ENCODE measurements around the gene HSD17B12. TPM values are rescaled to one million over a fixed set of nuclear protein-coding genes. Genes with fewer than 3 reads are reported as not detected.

HSD17B12 gene
- total RNA-seq, 2 experiments from 2014 or later = 70.9 to 138 TPM

DNA sequence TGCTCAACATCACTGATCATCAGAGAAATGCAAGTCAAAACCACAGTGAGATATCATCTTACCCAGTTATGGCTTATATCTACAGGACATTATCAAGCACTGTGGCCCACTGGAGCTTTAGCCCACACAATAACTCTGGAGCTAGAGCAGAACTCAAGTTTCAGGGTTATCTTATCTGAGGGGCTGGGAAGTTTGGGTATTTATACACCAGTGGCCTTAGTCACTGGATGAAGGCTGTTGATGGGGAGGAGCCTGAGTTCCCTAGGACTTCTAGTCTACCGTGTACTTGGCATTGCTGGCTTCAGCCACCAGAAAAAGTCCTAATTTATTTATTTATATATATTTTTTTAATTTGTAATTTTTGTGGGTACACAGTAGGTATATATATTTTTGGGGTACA lies 19.3 kb downstream of the HSD17B12 start:
- H4K20me1 ChIP-seq (ENCODE audit: insufficient read depth, low read length) = no peaks in the 10 kb centered on the region

GRCh38 chr11:43706631-43707030 lies 26.1 kb downstream of the HSD17B12 start:
- ChIA-PET CTCF (ENCODE audit: unreplicated experiment) (no interaction called here), POLR2A (interaction anchor here (0.6 kb wide), 1 partner anchor 334 kb away, joined by 3 read pairs; no protein-coding TSS in a partner anchor)
- Histone ChIP-seq H3K79me2 (ENCODE audit: insufficient read depth, low read depth, low read length) (peaks cover 85% of the 10 kb centered on the region), H3K4me1 (ENCODE audit: insufficient read depth, low read length, poor library complexity, severe bottlenecking) (no peaks in the 10 kb centered on the region), H3K9me2 (ENCODE audit: insufficient read depth, low read length) (no peaks in the 10 kb centered on the region), H4K20me1 (ENCODE audit: insufficient read depth, low read length) (peaks cover 5% of the 10 kb centered on the region; the same call in 1 of the 2 replicates), H3K27ac (ENCODE audit: low read depth, low read length, poor library complexity, severe bottlenecking) (no peak overlapping the region), H3K36me3 (ENCODE audit: insufficient read depth, low read length) (peaks cover 55% of the 10 kb centered on the region), H2AFZ (ENCODE audit: low read length) (no peak overlapping the region), H3K4me3 (ENCODE audit: low read depth, low read length, poor library complexity, severe bottlenecking) (no peak overlapping the region), H3K9me3 (ENCODE audit: low read length) (peaks cover 13% of the 10 kb centered on the region; the same call in 1 of the 2 replicates), H3K4me2 (ENCODE audit: low read length) (no peak overlapping the region)
- TF ChIP-seq EZH2phosphoT487 (IDR thresholded peaks at IDR 0.05; ENCODE audit: borderline replicate concordance, low read depth, low read length) = no peak
- TF ChIP-seq, protein P1, sequence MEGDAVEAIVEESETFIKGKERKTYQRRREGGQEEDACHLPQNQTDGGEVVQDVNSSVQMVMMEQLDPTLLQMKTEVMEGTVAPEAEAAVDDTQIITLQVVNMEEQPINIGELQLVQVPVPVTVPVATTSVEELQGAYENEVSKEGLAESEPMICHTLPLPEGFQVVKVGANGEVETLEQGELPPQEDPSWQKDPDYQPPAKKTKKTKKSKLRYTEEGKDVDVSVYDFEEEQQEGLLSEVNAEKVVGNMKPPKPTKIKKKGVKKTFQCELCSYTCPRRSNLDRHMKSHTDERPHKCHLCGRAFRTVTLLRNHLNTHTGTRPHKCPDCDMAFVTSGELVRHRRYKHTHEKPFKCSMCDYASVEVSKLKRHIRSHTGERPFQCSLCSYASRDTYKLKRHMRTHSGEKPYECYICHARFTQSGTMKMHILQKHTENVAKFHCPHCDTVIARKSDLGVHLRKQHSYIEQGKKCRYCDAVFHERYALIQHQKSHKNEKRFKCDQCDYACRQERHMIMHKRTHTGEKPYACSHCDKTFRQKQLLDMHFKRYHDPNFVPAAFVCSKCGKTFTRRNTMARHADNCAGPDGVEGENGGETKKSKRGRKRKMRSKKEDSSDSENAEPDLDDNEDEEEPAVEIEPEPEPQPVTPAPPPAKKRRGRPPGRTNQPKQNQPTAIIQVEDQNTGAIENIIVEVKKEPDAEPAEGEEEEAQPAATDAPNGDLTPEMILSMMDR (conservative IDR thresholded peaks at IDR 0.05; ENCODE audit: low read length) = no peak
- DNase-seq (ENCODE audit: low spot score) = no peak
- intact Hi-C loops (cut with micrococcal nuclease; ENCODE audit: unreplicated experiment) = no loop called here
- BruUV-seq (replicated peaks) = no TSS peak

More for the DNA sequence above, 19.3 kb downstream of the HSD17B12 start:
- DNase-seq (ENCODE audit: low spot score) = no peak
- Histone ChIP-seq H3K9me2 (ENCODE audit: insufficient read depth, low read length) (no peaks in the 10 kb centered on the region), H3K9me3 (ENCODE audit: low read length) (peaks cover 34% of the 10 kb centered on the region), H3K27ac (ENCODE audit: low read depth, low read length, poor library complexity, severe bottlenecking) (no peak overlapping the region), H2AFZ (ENCODE audit: low read length) (no peak overlapping the region), H3K4me2 (ENCODE audit: low read length) (no peak overlapping the region), H3K79me2 (ENCODE audit: insufficient read depth, low read depth, low read length) (peaks cover 99% of the 10 kb centered on the region), H3K4me3 (ENCODE audit: low read depth, low read length, poor library complexity, severe bottlenecking) (no peak overlapping the region), H3K4me1 (ENCODE audit: insufficient read depth, low read length, poor library complexity, severe bottlenecking) (peaks cover 33% of the 10 kb centered on the region), H3K36me3 (ENCODE audit: insufficient read depth, low read length) (peaks cover 77% of the 10 kb centered on the region)
- CTCF ChIA-PET (ENCODE audit: unreplicated experiment) = no interaction called here
- intact Hi-C loops (cut with micrococcal nuclease; ENCODE audit: unreplicated experiment) = loop anchor here (5.0 kb wide), 1 partner anchor 87 kb away; no protein-coding TSS in a partner anchor
- TF ChIP-seq EZH2phosphoT487 (IDR thresholded peaks at IDR 0.05; ENCODE audit: borderline replicate concordance, low read depth, low read length) = no peak
- TF ChIP-seq, protein P1 (conservative IDR thresholded peaks at IDR 0.05; ENCODE audit: low read length) = no peak
- POLR2A ChIA-PET = interaction anchor here (0.6 to 1.0 kb wide), 2 partner anchors 37 to 67 kb away, joined by 3 read pairs; no protein-coding TSS in a partner anchor
- no TSS peak for BruUV-seq (replicated peaks)

GRCh38 chr11:43708776-43709175 lies 28.2 kb downstream of the HSD17B12 start:
- Histone ChIP-seq H4K20me1 (ENCODE audit: insufficient read depth, low read length) (peaks cover 5% of the 10 kb centered on the region; the same call in 1 of the 2 replicates), H3K4me2 (ENCODE audit: low read length) (no peak overlapping the region), H3K9me3 (ENCODE audit: low read length) (no peaks in the 10 kb centered on the region; the same call in 1 of the 2 replicates), H3K9me2 (ENCODE audit: insufficient read depth, low read length) (no peaks in the 10 kb centered on the region), H3K79me2 (ENCODE audit: insufficient read depth, low read depth, low read length) (peaks cover 75% of the 10 kb centered on the region), H3K4me3 (ENCODE audit: low read depth, low read length, poor library complexity, severe bottlenecking) (no peak overlapping the region), H2AFZ (ENCODE audit: low read length) (no peak overlapping the region), H3K36me3 (ENCODE audit: insufficient read depth, low read length) (peaks cover 51% of the 10 kb centered on the region), H3K27ac (ENCODE audit: low read depth, low read length, poor library complexity, severe bottlenecking) (no peak overlapping the region), H3K4me1 (ENCODE audit: insufficient read depth, low read length, poor library complexity, severe bottlenecking) (no peaks in the 10 kb centered on the region)
- no peak for TF ChIP-seq EZH2phosphoT487 (IDR thresholded peaks at IDR 0.05; ENCODE audit: borderline replicate concordance, low read depth, low read length)
- TF ChIP-seq, protein P1 (conservative IDR thresholded peaks at IDR 0.05; ENCODE audit: low read length) = peak; percentile 76
- peak; percentile 36 for DNase-seq (ENCODE audit: low spot score)
- ChIA-PET CTCF (ENCODE audit: unreplicated experiment) (no interaction called here), POLR2A (interaction anchor here (0.8 kb wide), 1 partner anchor 135 kb away, joined by 6 read pairs; no protein-coding TSS in a partner anchor)
- no TSS peak for BruUV-seq (replicated peaks)
- intact Hi-C loops (cut with micrococcal nuclease; ENCODE audit: unreplicated experiment) = no loop called here

All from OCI-LY7 (cell line).